ENCODE results near the gene GPBP1. TPM values are rescaled to one million over a fixed set of nuclear protein-coding genes. Genes with fewer than 3 reads are reported as not detected.

Gene GPBP1
- total RNA-seq, 1 experiment from 2014 or later = 112 TPM

DNA sequence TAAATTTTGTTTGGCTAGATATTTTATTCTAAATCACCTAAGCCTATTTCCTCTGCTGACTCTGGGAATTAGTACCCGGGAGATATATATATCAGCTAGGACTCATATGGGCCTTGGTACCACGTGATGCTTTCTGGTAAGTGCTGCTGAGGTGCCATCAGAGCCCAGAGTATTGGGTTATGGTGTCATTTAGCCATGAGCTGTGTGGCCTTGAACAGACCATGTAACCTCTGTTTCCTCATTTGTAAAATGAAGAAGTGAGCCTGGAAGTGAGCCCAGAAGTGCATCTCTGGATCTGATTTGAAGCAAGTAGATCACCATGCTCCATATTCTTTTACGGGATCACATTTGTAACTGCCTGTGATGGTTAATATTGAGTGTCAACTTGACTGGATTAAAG lies 126.1 kb downstream of the GPBP1 start:
- H3K27ac ChIP-seq (ENCODE audit: insufficient read length, low read depth, low read length) = no peak overlapping the region
- no peaks in the 10 kb centered on the region for H3K9me3 ChIP-seq (ENCODE audit: control insufficient read depth, low read depth, low read length)
- H3K56ac ChIP-seq (ENCODE audit: insufficient read length, low read depth, low read length) = no peak overlapping the region
- H3K9ac ChIP-seq (ENCODE audit: extremely low read depth, insufficient read length, low read length) = no peak overlapping the region
- no peak overlapping the region for H3K18ac ChIP-seq (ENCODE audit: insufficient read length, low read depth, low read length)
- no peaks in the 10 kb centered on the region for H3K79me1 ChIP-seq (ENCODE audit: insufficient read depth, low read depth, low read length, poor library complexity, severe bottlenecking)
- H3K4ac ChIP-seq (ENCODE audit: low read depth, low read length) = no peak overlapping the region
- no peaks in the 10 kb centered on the region for H3K79me2 ChIP-seq (ENCODE audit: insufficient read depth, low read length)
- H4K5ac ChIP-seq (ENCODE audit: insufficient read length, low read depth, low read length) = no peak overlapping the region
- no peak overlapping the region for H2BK120ac ChIP-seq (ENCODE audit: low read depth, low read length, poor library complexity, severe bottlenecking)
- no peak overlapping the region for H2BK15ac ChIP-seq (ENCODE audit: low read depth, low read length)
- WGBS (ENCODE audit: extremely low coverage, insufficient read length, low lambda C conversion rate) = no CpG with 5 or more reads among the region's 3 CpGs
- H4K8ac ChIP-seq (replicated peaks; ENCODE audit: insufficient read length, low read depth, low read length) = no peak overlapping the region
- H3K27me3 ChIP-seq (ENCODE audit: insufficient read depth, low read length) = no peaks in the 10 kb centered on the region
- H3K14ac ChIP-seq (ENCODE audit: insufficient read depth, low read length) = no peak overlapping the region
- H3K23me2 ChIP-seq (ENCODE audit: insufficient read length, low read depth, low read length, poor library complexity, severe bottlenecking) = no peaks in the 10 kb centered on the region
- H2BK20ac ChIP-seq (ENCODE audit: low read depth, low read length, poor library complexity, severe bottlenecking) = no peak overlapping the region
- H3K4me3 Mint-ChIP-seq = no peak overlapping the region
- H3K36me3 Mint-ChIP-seq (ENCODE audit: insufficient read depth in 1 of 3, low read depth in 3 of 3) = no peaks in the 10 kb centered on the region
- H2BK5ac ChIP-seq (ENCODE audit: insufficient read length, low read length) = no peak overlapping the region
- no peak overlapping the region for H3K23ac ChIP-seq (ENCODE audit: insufficient read length, low read depth, low read length)
- H2AFZ ChIP-seq (ENCODE audit: low read length) = no peak overlapping the region
- H2BK12ac ChIP-seq (ENCODE audit: insufficient read length, low read depth, low read length) = no peak overlapping the region
- H3K27ac Mint-ChIP-seq = no peak overlapping the region
- H3K4me1 Mint-ChIP-seq = peaks cover 11 to 18% of the 10 kb centered on the region in 2 experiments
- H3K9me3 Mint-ChIP-seq = no peaks in the 10 kb centered on the region; a peak in 1 of 5 replicates
- H2AK5ac ChIP-seq (ENCODE audit: insufficient read length, low read length) = no peak overlapping the region
- H3K4me2 ChIP-seq (ENCODE audit: insufficient read depth, insufficient read length, low read length) = no peak overlapping the region
- TF ChIP-seq, protein P1, sequence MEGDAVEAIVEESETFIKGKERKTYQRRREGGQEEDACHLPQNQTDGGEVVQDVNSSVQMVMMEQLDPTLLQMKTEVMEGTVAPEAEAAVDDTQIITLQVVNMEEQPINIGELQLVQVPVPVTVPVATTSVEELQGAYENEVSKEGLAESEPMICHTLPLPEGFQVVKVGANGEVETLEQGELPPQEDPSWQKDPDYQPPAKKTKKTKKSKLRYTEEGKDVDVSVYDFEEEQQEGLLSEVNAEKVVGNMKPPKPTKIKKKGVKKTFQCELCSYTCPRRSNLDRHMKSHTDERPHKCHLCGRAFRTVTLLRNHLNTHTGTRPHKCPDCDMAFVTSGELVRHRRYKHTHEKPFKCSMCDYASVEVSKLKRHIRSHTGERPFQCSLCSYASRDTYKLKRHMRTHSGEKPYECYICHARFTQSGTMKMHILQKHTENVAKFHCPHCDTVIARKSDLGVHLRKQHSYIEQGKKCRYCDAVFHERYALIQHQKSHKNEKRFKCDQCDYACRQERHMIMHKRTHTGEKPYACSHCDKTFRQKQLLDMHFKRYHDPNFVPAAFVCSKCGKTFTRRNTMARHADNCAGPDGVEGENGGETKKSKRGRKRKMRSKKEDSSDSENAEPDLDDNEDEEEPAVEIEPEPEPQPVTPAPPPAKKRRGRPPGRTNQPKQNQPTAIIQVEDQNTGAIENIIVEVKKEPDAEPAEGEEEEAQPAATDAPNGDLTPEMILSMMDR (conservative IDR thresholded peaks at IDR 0.05) = no peak
- no peaks in the 10 kb centered on the region for H4K20me1 ChIP-seq (ENCODE audit: control insufficient read depth, insufficient read depth, insufficient read length)
- no peaks in the 10 kb centered on the region for H3K4me1 ChIP-seq (ENCODE audit: insufficient read depth, low read length)
- H4K91ac ChIP-seq (ENCODE audit: insufficient read length, low read depth, low read length) = no peak overlapping the region
- no peaks in the 10 kb centered on the region; the same call in 1 of the 2 replicates for H3K27me3 Mint-ChIP-seq (ENCODE audit: low read depth)
- DNase-seq = no peak
- no peak overlapping the region for H3T11ph ChIP-seq (ENCODE audit: low read length)
